A549 (cell line): Measurements from ENCODE around the gene APOA1.

ENCODE experiments used
- CBX8 ChIP-seq: fragments of 200-600 bp; sonication (generic); IDR thresholded peaks from 2 replicates; pipeline ENCODE4 v1.6.1; 2016
- EP300 ChIP-seq, 2 experiments: fragments of >200 bp; sonication (Bioruptor Twin); formaldehyde crosslinking; IDR thresholded peaks; 2 replicates in 1 of 2; 3 replicates in 1 of 2; pipeline ENCODE4 v1.6.1; 2016 to 2017
- ESRRA ChIP-seq: fragments of 150-350 bp; IDR thresholded peaks from 2 replicates; pipeline ENCODE4 v1.6.1; 2014; ENCODE audit warnings: mild to moderate bottlenecking, low read length, borderline replicate concordance
- JUN ChIP-seq, 2 experiments: fragments of >200 bp; sonication (Bioruptor Twin); formaldehyde crosslinking; IDR thresholded peaks; 2 replicates in 1 of 2; 3 replicates in 1 of 2; pipeline ENCODE4 v1.6.1; 2016 to 2017
- JUNB ChIP-seq: fragments of >200 bp; sonication (Bioruptor Twin); formaldehyde crosslinking; IDR thresholded peaks from 2 replicates; pipeline ENCODE4 v1.6.1; 2016
- POLR2A ChIP-seq: IDR thresholded peaks from 2 replicates; pipeline ENCODE4 v1.6.1; 2012; ENCODE audit warnings: mild to moderate bottlenecking, low read length
- RCOR1 ChIP-seq: fragments of 150-350 bp; IDR thresholded peaks from 2 replicates; pipeline ENCODE4 v1.6.1; 2014; ENCODE audit warnings: antibody characterized with exemption, low read length, low read depth
- SMC3 ChIP-seq: fragments of >200 bp; sonication (Bioruptor Twin); formaldehyde crosslinking; IDR thresholded peaks from 3 replicates; pipeline ENCODE4 v1.6.1; 2018; ENCODE audit warnings: inconsistent platforms
- TF ChIP-seq, protein P1 (sequence below): fragments of >200 bp; sonication (Bioruptor Twin); formaldehyde crosslinking; IDR thresholded peaks from 3 replicates; pipeline ENCODE4 v1.6.1; 2016
- TF ChIP-seq, protein P2 (sequence below): fragments of >200 bp; sonication (Bioruptor Twin); formaldehyde crosslinking; IDR thresholded peaks from 3 replicates; pipeline ENCODE4 v1.5.1; 2016
- TF ChIP-seq, protein P3 (sequence below): fragments of 450-650 bp; IDR thresholded peaks from 2 replicates; pipeline ENCODE4 v1.6.1; 2014; ENCODE audit warnings: antibody characterized with exemption
- TF ChIP-seq, protein P4 (sequence below): IDR thresholded peaks from 2 replicates; pipeline ENCODE4 v1.6.1; 2012; ENCODE audit warnings: low read depth, borderline replicate concordance

DNA sequence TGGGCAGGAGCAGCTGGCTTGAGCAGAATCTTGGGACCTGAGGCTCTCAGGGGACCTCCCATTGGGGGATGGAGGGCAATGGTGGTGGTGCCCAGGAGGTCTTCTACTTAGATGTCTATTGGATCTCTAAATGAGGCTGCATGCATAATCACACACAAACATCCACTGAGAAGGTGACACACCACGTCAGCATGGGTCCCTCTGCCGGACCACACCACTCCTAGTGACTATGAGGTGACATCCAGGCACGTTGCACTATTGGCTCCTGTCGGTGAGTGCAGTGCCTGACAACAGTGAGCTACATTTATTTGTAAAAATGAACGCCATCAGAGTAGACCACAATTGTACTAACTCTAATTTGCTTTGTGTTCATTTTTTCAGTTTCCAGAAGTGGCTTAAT lies 12.0 kb downstream of the APOA1 start:
- TF ChIP-seq, protein P1, sequence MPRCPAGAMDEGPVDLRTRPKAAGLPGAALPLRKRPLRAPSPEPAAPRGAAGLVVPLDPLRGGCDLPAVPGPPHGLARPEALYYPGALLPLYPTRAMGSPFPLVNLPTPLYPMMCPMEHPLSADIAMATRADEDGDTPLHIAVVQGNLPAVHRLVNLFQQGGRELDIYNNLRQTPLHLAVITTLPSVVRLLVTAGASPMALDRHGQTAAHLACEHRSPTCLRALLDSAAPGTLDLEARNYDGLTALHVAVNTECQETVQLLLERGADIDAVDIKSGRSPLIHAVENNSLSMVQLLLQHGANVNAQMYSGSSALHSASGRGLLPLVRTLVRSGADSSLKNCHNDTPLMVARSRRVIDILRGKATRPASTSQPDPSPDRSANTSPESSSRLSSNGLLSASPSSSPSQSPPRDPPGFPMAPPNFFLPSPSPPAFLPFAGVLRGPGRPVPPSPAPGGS = no peak
- TF ChIP-seq POLR2A (no peak), EP300 (IDR thresholded peaks at IDR 0.05) (no peak), RCOR1 (no peak), ESRRA (no peak), JUN (IDR thresholded peaks at IDR 0.05) (no peak), SMC3 (no peak), JUNB (no peak), CBX8 (no peak)
- TF ChIP-seq, protein P2, sequence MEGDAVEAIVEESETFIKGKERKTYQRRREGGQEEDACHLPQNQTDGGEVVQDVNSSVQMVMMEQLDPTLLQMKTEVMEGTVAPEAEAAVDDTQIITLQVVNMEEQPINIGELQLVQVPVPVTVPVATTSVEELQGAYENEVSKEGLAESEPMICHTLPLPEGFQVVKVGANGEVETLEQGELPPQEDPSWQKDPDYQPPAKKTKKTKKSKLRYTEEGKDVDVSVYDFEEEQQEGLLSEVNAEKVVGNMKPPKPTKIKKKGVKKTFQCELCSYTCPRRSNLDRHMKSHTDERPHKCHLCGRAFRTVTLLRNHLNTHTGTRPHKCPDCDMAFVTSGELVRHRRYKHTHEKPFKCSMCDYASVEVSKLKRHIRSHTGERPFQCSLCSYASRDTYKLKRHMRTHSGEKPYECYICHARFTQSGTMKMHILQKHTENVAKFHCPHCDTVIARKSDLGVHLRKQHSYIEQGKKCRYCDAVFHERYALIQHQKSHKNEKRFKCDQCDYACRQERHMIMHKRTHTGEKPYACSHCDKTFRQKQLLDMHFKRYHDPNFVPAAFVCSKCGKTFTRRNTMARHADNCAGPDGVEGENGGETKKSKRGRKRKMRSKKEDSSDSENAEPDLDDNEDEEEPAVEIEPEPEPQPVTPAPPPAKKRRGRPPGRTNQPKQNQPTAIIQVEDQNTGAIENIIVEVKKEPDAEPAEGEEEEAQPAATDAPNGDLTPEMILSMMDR = no peak
- TF ChIP-seq, protein P3, sequence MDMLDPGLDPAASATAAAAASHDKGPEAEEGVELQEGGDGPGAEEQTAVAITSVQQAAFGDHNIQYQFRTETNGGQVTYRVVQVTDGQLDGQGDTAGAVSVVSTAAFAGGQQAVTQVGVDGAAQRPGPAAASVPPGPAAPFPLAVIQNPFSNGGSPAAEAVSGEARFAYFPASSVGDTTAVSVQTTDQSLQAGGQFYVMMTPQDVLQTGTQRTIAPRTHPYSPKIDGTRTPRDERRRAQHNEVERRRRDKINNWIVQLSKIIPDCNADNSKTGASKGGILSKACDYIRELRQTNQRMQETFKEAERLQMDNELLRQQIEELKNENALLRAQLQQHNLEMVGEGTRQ = no peak
- TF ChIP-seq, protein P4, sequence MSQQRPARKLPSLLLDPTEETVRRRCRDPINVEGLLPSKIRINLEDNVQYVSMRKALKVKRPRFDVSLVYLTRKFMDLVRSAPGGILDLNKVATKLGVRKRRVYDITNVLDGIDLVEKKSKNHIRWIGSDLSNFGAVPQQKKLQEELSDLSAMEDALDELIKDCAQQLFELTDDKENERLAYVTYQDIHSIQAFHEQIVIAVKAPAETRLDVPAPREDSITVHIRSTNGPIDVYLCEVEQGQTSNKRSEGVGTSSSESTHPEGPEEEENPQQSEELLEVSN = no peak
